Rectal smooth muscle tissue (tissue), 1 donor: ENCODE data around the gene POR.
"Not testable (repeated sequence)": the region's sequence is repeated elsewhere in the genome, so short reads cannot be mapped to it uniquely, and the experiment has no call there.

Experiments used
- H3K27ac ChIP-seq: one replicate; pipeline ENCODE4 v1.7.0; 2013; ENCODE audit warnings: low read depth, low read length, inconsistent platforms
- H3K27me3 ChIP-seq: one replicate; pipeline ENCODE4 v1.7.0; 2013; ENCODE audit warnings: low read length; ENCODE audit not compliant: control insufficient read depth, insufficient read depth
- H3K36me3 ChIP-seq: one replicate; pipeline ENCODE4 v1.7.0; 2013; ENCODE audit warnings: low read length; ENCODE audit not compliant: control insufficient read depth, insufficient read depth
- H3K4me1 ChIP-seq: one replicate; pipeline ENCODE4 v1.7.0; 2013; ENCODE audit warnings: low read length; ENCODE audit not compliant: control insufficient read depth, insufficient read depth
- H3K4me3 ChIP-seq: one replicate; pipeline ENCODE4 v1.7.0; 2013; ENCODE audit warnings: low read length
- H3K9ac ChIP-seq: one replicate; pipeline ENCODE4 v1.7.0; 2013; ENCODE audit warnings: low read length

Gene POR

DNA sequence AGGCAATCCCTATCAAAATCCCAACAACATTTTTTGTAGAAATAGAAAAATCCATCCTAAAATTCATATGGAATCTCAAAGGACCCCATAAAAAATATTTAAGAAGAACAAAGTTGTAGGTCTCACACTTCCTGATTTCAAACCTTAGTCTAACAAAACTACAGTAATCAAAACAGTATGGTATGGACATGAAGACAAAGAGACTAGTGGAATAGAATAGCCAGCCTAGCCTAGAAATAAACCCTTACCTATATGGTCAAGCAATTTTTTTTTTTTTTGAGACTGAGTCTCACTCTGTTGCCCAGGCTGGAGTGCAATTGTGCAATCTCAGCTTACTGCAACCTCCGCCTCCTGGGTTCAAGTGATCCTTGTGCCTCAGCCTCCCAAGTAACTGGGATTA is 83.1 kb downstream of the POR start:
- Histone ChIP-seq H3K4me1 (peaks cover 5% of the 10 kb centered on the region), H3K9ac (no peak overlapping the region), H3K4me3 (no peak overlapping the region), H3K36me3 (peaks cover 6% of the 10 kb centered on the region), H3K27ac (no peak overlapping the region), H3K27me3 (no peaks in the 10 kb centered on the region)

GRCh38 chr7:76000566-76000965 is 85.6 kb downstream of the POR start:
- H3K27ac ChIP-seq, result no peak overlapping the region
- H3K27me3 ChIP-seq, result no peaks in the 10 kb centered on the region
- peaks cover 13% of the 10 kb centered on the region for H3K36me3 ChIP-seq
- no peaks in the 10 kb centered on the region for H3K4me1 ChIP-seq
- no peak overlapping the region for H3K9ac ChIP-seq
- H3K4me3 ChIP-seq, result no peak overlapping the region

GRCh38 chr7:76002139-76002538 is 87.2 kb downstream of the POR start:
- no peak overlapping the region for H3K4me3 ChIP-seq
- H3K27me3 ChIP-seq, result no peaks in the 10 kb centered on the region
- H3K9ac ChIP-seq, result no peak overlapping the region
- H3K27ac ChIP-seq, result no peak overlapping the region
- peaks cover 13% of the 10 kb centered on the region for H3K36me3 ChIP-seq
- H3K4me1 ChIP-seq, result no peaks in the 10 kb centered on the region

DNA sequence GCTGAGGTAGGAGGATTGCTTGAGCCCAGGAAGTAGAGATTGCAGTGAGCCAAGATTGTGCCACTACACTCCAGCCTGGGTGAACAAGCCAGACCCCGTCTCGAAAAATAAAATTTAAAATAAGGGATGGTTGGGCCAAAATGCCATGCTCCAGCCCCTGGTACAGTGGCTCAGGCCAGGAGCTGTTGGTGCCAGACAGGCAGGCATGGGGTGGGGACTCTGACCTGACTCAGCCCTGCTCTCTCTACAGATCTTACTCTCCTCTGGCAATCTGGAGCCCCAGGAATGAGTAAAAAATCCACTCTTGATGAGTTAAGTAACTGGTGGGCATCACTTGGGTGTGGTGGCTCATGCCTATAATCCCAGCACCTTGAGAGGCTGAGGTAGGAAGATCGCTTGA is 87.9 kb downstream of the POR start:
- Histone ChIP-seq H3K4me3 (no peak overlapping the region), H3K27me3 (no peaks in the 10 kb centered on the region), H3K36me3 (peaks cover 13% of the 10 kb centered on the region), H3K27ac (no peak overlapping the region), H3K9ac (no peak overlapping the region), H3K4me1 (no peaks in the 10 kb centered on the region)

- Histone ChIP-seq H3K36me3 (peaks cover 13% of the 10 kb centered on the region), H3K27me3 (no peaks in the 10 kb centered on the region), H3K9ac (no peak overlapping the region)
Observed at GRCh38 chr7:76003351-76003750, 88.4 kb downstream of the POR start.

GRCh38 chr7:76005004-76005403 is 90.0 kb downstream of the POR start:
- H3K4me1 ChIP-seq, H3K9ac ChIP-seq, H3K27ac ChIP-seq, H3K27me3 ChIP-seq, H3K4me3 ChIP-seq: not testable (repeated sequence)
- peaks cover 13% of the 10 kb centered on the region for H3K36me3 ChIP-seq

More at GRCh38 chr7:76003351-76003750, 88.4 kb downstream of the POR start:
- H3K4me3 ChIP-seq, result no peak overlapping the region
- H3K4me1 ChIP-seq, result no peaks in the 10 kb centered on the region
- no peak overlapping the region for H3K27ac ChIP-seq

DNA sequence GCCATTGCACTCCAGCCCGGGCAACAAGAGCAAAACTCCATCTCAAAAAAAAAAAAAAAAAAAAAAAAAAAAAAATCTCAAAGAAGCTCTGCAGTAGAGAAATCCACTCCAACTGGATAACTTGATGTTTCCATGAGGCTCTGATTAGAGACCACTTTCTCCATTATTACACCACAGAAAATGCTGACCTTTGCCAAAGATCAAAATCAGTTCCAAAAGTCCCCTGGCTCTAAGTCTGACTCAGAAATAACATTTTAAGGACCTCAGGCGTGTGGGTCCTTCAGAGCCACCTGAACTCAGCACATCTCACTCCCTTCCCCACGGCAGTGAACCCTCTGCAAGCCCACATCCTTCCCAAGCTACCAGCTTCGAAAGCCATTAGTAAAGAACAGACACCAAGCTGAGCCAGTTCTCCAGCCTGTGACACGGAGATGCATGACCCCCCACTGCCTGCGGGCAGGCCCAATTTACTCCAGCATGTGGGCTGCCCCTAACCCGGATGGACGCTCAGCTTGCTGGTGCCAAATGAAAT is 93.3 kb downstream of the POR start:
- no peaks in the 10 kb centered on the region for H3K27me3 ChIP-seq
- H3K4me3 ChIP-seq, result no peak overlapping the region
- no peak overlapping the region for H3K9ac ChIP-seq
- peaks cover 5% of the 10 kb centered on the region for H3K36me3 ChIP-seq
- peaks cover 4% of the 10 kb centered on the region for H3K4me1 ChIP-seq
- no peak overlapping the region for H3K27ac ChIP-seq

- no peak overlapping the region for H3K27ac ChIP-seq
- H3K9ac ChIP-seq, result no peak overlapping the region
- no peaks in the 10 kb centered on the region for H3K27me3 ChIP-seq
- peaks cover 4% of the 10 kb centered on the region for H3K4me1 ChIP-seq
- no peak overlapping the region for H3K4me3 ChIP-seq
- peaks cover 2% of the 10 kb centered on the region for H3K36me3 ChIP-seq
Observed at GRCh38 chr7:76009672-76010600, 95.0 kb downstream of the POR start.

- Histone ChIP-seq H3K9ac (no peak overlapping the region), H3K27ac (peak overlapping the region; percentile 68), H3K4me3 (no peak overlapping the region)
Observed at GRCh38 chr7:76011442-76011861, 96.5 kb downstream of the POR start.

DNA sequence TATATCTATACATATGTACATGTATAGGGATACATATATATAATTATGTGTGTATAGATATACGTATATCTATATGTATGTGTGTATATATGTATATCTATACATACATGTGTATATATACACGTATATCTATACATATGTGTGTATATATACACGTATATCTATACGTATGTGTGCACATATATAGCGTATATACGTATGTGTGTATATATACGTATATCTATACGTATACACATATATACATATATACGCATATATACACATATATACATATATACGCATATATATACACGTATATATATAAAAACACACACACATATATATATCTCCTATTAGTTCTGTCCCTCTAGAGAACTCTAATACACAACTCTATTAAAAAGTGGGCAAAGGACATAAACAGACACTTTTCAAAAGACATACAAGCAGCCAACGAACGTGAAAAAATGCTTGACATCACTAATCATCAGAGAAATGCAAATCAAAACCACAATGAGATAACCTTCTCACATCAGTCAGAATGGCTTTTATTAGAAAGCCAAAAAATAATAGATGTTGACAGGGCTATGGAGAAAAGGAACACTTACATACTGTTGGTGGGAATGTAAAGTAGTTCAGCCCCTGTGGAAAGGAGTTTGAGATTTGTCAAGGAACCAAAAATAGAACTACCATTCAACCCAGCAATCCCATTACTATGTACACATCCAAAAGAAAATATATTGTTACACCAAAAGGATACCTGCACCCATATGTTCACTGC is 101.4 kb downstream of the POR start:
- Histone ChIP-seq H3K27me3 (no peaks in the 10 kb centered on the region), H3K4me3 (no peak overlapping the region), H3K9ac (no peak overlapping the region), H3K36me3 (peaks cover 2% of the 10 kb centered on the region), H3K4me1 (peaks cover 4% of the 10 kb centered on the region), H3K27ac (no peak overlapping the region)

More at GRCh38 chr7:76011442-76011861, 96.5 kb downstream of the POR start:
- H3K27me3 ChIP-seq, result no peaks in the 10 kb centered on the region
- peaks cover 2% of the 10 kb centered on the region for H3K36me3 ChIP-seq
- H3K4me1 ChIP-seq, result peaks cover 4% of the 10 kb centered on the region

DNA sequence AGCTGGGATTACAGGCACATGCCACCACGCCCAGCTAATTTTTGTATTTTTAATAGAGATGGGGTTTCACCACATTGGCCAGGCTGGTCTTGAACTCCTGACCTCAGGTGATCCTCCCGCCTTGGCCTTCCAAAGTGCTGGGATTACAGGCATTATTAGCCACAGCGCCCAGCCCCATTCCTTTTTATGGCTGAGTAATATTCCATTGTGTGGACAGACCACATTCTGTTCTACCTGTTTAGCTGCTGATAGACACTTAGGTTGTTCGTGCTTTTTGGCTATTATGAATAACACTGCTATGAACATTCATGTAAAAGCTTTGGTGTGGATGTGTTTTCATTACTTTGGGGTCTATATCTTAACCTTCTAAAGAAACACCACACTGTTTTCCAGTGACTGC is 103.6 kb downstream of the POR start:
- H3K4me1 ChIP-seq, H3K27me3 ChIP-seq, H3K27ac ChIP-seq, H3K9ac ChIP-seq, H3K4me3 ChIP-seq, H3K36me3 ChIP-seq: not testable (repeated sequence)

- H3K27me3 ChIP-seq, result no peaks in the 10 kb centered on the region
- H3K4me3 ChIP-seq, result no peak overlapping the region
- no peak overlapping the region for H3K27ac ChIP-seq
- H3K4me1 ChIP-seq, result no peaks in the 10 kb centered on the region
- H3K9ac ChIP-seq, result no peak overlapping the region
- peaks cover 7% of the 10 kb centered on the region for H3K36me3 ChIP-seq
Observed at GRCh38 chr7:76020031-76020714, 105.2 kb downstream of the POR start.
